GM21390 (cell line): ENCODE measurements around the gene NUDT3.

Source experiments
- ATAC-seq: cut with Tn5 transposase; IDR thresholded peaks from one replicate; pipeline ENCODE4 v1.9.1; 2021; ENCODE audit not compliant: unreplicated experiment

NUDT3 gene

GRCh38 chr6:34242252-34243130 lies 150.0 kb downstream of the NUDT3 start:
- no peak for ATAC-seq

- no peak for ATAC-seq
These were observed 150.9 kb downstream of the NUDT3 start for GRCh38 chr6:34241351-34242215.

- ATAC-seq = no peak
These were observed 151.9 kb downstream of the NUDT3 start for GRCh38 chr6:34240329-34241248.

GRCh38 chr6:34239893-34240292 lies 152.6 kb downstream of the NUDT3 start:
- ATAC-seq = no peak

GRCh38 chr6:34239500-34239825 lies 153.0 kb downstream of the NUDT3 start:
- no peak for ATAC-seq

GRCh38 chr6:34238585-34239499 lies 153.6 kb downstream of the NUDT3 start:
- ATAC-seq = no peak

- peak; percentile 17 for ATAC-seq
These were observed 154.5 kb downstream of the NUDT3 start for GRCh38 chr6:34237722-34238584.

GRCh38 chr6:34237316-34237721 lies 155.2 kb downstream of the NUDT3 start:
- ATAC-seq = peak; percentile 9

- ATAC-seq = peak; percentile 60
These were observed 155.8 kb downstream of the NUDT3 start, which contains the start of gene HMGA1 for GRCh38 chr6:34236443-34237315. Gene HMGA1, plus strand, starts transcription at chr6:34236873. Its CDS starts 3,908 bp downstream, at chr6:34240781.

GRCh38 chr6:34236131-34236442 lies 156.4 kb downstream of the NUDT3 start:
- peak; percentile 2 for ATAC-seq

GRCh38 chr6:34235307-34236130 lies 156.9 kb downstream of the NUDT3 start:
- no peak for ATAC-seq

GRCh38 chr6:34234667-34235306 lies 157.7 kb downstream of the NUDT3 start:
- ATAC-seq = no peak

GRCh38 chr6:34233867-34234266 lies 158.6 kb downstream of the NUDT3 start:
- ATAC-seq = no peak

- ATAC-seq = no peak
These were observed 159.6 kb downstream of the NUDT3 start for GRCh38 chr6:34232901-34233300.

GRCh38 chr6:34231566-34232336 lies 160.7 kb downstream of the NUDT3 start:
- no peak for ATAC-seq
